NCI-H1417 (cell line): Measurements from ENCODE around the gene POU2F3.

ENCODE experiments used
- DNase-seq, 3 experiments: peaks; one replicate each; lab custom pipeline; 2025; lab: John Stamatoyannopoulos, UW

Gene POU2F3

DNA sequence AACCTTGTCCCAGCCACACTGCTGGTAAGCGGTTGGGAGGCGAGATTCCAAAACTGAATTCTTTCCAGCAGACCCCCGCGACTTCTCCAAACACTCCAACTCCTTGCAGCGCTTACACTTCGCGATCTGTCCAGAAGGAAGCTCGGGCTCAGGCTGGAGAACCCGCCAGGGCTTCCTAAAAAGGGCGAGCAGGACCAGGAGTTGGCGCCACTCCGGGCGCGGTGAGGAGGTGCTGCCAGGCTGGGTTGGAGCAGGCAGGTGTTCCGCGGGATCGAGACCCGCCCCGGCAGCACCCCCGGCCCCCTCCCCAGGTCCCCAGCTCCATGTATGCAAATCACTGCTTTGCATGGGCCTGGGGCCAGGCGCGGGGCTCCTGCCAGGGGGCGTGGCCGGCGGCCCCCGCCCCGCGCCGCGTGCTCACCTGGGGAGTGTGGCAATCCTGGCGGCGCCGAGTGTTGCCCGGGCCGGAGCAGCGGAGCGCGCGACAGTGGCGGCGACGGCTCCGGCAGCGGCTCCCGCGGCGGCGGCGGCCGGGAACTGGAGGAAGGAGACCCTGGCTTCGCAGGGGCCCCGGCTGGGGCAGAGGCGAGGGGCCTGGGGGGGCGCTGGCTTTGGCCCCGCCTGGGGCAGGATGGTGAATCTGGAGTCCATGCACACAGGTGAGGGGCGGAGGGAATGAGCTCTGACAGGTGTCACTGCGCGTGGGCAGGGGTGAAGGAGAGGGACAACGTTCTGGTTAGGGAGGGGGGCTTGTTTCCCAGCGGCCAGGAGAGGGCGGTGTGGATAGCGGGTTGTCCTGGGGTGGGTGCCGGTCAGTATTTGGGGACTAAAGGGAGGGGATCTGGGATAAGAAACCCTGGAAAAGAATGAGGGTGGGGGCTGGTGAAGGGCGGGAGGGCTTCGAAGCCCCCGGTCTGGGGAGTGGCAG lies at the start of gene POU2F3:
TSS of gene POU2F3 (plus strand) at position 428 of the 928 bp plus-strand sequence. CDS start at position 632, 204 bp downstream.
- peak; percentile 19 to 64 (median 64) for DNase-seq

DNA sequence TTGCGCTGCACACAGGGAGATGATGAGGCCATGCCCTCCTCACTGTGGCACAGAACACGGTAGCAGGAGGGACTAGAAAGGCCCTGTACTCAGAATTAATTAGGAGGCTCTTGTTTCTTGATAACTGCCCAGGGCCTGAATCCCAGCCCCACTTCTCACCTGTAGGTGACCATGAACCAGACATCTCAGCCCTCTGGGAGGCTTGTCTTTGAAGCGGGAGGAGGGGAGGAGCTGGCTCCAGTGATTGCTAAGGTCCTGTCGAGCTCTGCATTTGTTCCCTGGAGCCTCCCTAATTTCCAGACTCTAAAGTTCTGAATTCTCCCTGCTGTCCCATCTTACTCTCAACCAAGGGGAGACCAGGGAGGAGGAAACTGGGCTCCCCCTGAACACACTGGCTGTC lies 48.9 kb upstream of the POU2F3 start:
- DNase-seq = no peak

DNA sequence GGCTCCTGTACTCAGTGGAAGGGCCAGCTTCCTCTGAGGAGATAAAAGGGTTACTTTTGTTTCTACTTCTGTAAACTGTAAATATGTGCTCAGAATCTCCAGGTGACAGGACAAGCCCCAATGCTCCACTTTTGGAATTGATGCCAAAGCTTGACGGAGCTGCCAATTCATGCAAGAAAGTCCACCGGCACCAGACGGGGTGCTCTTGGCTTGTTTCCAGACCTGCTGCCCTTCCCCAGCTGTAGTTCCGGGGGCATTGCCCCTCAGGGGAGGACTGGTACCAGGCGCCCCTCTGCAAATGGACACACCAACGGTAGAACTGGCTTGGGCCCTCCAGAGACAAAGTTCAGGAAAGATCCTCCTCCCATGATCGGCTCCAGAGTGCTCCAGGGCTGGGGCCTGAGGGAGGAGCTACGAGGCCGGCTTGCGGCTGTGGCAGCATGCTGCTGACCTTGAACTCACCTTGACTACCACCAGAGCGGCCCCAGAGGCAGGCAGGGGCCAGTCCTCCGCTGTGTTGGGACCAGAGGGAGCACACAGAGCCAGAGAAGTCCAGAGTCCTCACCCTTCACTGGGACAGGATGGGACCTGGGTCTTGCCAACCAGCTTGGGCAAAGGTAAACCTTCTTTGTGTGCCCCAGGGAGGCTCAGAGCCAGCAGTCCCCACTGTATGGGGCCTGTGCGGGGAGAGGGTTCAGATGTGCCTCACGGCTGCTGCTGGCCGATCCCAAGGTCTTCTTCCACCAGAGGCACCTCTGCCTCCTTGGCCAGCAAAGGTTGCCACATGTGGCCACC lies 46.9 kb upstream of the POU2F3 start:
- no peak for DNase-seq

DNA sequence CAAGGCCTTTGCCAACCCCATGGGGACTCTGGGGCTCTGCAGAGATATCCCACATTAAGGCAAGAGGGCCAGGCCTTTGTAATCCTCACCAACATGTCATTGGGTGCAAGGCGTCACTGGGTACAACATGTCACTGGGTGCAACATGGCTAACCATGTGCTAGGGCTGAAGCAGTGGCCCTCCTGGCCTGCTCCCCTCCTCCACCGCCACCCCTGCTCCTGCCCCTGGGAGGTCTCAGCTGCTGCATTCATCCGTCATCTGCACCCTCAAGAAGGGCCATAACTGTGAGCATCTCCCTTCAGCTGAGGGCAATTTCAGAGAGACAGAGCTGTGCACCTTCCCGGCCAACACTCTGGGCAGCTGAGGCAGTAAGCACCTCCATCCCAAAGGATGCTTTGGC lies 45.8 kb upstream of the POU2F3 start:
- no peak for DNase-seq

DNA sequence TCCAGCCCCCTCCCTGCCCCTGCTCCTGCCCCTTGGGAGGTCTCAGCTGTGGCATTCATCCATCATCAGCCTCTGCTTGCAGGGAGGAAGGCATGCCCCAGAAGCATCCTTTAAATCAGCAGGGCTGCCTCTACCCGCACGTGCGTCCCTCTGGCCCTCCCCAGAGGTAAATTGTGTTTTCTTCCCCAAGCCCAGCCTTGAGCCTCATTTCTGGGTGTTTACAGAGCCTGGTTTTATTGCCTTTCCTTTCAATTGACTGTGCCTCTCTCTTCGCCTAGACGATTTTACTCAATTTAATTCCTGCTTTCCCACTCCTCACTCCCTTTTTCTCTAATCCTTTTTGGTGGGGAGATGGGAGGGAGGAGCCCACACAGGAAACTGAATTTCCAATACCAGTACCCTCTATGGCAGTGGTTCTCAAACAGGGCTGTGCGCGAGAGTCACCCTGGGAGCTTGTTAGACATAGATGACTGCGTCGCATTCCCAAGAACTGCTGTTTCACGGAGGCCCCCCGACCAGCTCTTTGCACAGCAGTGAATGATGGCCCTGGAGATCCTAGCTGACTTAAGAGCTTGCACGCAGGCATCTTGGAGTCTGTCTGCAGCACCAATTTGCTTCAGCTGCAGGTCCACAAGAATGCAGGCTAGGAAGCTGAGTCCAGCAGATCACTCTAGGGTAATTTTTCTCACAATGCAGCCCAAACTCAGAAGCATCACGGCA lies 44.2 kb upstream of the POU2F3 start:
- no peak for DNase-seq

DNA sequence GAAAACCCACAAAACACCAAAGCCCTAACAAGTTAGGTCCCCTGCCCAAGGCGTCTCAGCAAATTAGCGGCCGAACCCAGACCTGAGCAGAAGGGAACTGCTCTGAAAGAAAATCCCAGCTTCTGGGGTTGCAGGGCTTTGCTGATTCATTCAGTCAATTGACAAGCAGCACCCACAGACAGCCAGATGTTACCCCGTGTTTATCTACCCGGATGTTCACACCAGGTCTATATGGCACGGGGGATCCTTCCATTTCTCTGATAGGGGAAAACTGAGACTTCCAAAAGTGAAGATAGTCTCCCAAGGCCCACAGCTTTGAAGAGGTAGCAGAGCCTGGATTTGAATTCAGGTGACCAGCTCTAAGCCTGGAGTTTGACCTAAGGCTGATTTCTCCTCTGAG lies 43.1 kb upstream of the POU2F3 start:
- DNase-seq = no peak

DNA sequence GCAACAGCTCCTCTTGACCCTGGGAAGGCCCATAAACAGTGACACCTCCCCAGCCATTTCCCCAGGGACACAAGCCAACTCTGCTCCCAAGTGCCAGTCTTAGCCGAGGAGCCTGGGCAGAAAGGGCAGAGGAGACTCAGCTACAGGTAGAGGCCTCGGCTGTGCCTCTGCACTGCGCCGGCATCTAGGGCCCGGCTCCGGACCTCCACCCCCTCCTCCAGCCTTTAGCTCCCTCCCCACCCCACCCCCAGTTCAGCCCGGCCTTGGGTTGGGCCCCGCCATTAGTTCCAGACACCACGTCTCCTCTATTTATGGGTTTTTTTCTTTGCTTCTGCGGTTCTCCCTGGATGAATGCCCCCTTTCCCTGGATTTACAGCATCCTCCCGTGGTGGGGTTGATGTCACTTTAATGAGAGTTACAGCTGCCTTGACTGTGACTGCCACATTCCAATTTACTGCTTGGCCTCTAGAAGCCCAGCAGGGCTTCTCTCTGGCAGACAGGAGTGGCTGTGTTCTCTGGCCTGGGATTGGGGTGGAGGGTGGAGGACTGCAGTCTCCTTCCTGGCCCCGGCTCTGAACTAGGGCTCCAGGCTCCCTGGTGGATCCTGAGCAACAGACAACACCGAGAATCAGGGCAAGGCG lies 42.6 kb upstream of the POU2F3 start:
- DNase-seq = peak in 1 of 3 experiments; percentile 11

DNA sequence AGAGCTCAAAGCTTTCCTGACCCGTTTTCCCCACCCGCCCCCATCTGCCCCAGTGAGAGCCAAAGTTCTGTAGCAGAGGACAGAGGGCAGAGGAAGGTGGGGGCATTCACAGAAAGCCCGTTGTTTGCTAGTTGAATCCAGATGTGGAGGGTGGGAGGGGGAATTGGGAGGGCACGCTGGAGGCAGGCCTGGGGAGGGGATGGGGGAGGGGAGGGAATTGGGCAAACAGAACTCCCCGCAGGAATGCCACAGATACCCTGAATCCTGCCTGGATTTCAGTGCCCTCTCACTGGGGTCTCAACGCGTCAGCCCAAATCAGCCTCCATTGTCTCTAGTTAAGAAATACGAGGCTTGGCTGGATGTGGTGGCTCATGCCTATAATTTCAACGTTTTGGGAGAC lies 42.0 kb upstream of the POU2F3 start:
- DNase-seq = no peak

DNA sequence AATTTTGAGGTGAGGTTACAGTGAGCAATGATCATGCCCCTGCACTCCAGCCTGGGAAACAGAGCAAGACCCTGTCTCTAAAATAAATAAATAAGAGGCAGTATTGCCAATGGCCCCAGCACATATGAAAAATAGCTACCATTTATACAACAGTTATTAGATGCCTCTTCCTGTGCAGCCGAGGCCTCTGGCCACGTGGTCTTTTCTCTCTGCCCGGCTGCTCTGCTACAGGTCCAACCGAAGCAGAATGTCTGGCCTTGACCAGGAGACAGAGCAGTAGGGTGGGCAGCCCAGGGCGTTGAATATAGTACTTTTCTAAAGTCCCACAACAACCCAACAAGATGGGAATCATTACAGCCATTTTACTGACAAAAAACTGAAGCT lies 41.5 kb upstream of the POU2F3 start:
- DNase-seq = no peak

DNA sequence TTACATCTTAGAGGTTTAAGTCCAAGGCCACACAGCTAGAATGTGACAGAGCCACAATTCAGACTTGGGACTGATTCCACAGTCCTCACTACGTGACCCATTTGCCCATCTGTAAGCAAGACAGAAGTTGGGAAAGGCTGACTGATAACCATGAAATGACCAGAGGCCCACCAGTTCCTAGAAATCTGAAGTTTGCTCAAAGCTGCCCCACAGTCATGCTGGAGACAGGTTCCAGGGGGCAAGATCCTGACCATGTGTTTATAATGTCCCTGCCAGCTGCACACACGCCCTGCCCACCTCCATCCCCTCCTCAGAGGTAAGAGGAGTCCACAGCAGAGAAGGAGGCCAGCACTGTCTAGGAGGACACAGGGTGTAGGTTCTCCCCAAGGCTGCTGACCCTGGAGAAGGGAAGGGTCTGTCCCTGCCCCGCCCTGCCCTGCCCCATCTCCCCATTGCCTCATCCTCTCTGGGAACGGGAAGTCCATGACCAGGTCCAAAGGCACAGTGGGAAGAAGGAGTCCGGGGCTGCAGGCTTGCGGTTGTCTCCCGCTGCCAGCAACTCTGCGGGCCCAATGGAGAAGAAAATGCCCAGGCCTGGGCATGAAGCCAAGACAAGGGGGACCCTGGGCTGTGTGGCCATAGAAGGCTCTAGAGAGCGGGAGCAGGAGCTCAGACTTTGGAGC lies 41.0 kb upstream of the POU2F3 start:
- no peak for DNase-seq

DNA sequence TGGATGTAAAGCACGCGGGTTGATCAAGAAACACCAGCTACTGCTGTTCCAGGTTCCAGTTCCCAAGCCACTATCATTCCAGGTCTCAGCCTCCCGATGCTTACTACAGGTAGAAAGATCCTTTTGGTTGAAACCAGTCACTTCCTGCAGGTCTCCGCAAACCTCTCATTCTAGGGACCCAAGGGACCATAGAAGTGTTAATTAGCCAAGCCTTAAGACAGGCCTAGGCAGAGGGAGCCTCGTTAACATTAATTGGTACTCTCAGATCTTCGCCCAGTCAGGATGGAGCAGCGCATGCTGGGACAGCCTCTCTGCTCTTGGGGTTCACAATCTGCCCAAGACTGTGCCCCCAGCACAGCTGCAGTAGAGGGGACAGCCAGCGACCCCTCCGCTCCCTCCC lies 40.3 kb upstream of the POU2F3 start:
- DNase-seq = no peak

DNA sequence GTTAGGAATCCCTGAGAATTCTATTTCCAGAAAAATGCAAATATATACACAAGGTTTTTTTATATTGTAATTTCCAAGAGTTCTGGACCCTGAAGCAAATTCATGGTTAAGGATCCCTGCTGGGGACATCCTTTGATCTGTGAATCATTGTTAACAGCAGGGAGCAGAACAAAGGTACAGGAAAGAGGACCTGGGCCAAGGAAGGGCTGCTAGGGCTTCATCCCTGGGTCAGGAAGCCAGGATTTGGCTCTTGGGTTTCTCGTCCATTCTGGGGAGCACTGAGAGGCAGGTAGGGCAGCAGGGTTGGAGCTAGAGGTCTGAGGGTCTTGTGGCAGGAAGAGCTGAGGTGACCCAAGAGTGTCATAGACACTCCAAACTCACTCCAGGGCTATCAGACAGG lies 39.3 kb upstream of the POU2F3 start:
- DNase-seq = no peak

DNA sequence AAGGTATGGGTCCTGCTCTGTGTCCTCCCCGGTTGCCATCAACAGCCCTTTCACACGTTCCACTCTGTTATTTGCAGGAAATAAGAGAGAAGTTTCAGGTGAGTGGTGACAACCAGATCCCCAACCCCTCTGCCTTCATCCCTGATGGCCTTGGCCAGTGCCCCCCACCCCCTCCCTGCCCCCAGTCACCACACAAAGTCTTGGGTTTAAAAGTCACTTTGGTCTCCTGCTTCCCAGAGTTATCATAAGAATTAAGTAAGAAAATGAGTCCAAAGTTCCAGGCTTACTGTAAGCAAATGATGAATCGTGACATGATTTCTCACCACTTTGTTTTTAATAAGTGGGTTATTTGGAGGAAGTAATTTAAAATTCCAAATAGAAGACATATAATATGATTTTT lies 38.3 kb upstream of the POU2F3 start:
- no peak for DNase-seq

DNA sequence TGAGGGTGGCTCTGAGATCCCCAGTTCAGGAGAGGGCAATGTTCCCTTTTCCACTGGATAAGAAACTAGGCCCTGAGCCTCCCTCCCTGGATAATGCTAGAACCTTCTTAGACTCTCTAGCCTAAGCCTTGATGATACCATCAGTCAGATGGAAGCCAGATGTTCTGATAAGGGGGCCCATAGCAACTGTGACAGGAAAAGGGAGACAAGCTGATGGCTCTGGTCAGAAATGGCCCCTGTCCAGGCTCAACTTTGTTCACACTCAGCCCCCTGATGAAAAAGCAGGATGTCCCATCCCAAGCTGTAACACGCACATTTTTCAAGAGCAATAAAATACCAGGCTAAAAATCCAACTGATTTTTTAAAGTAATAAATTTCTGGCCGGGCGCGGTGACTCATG lies 36.3 kb upstream of the POU2F3 start:
- no peak for DNase-seq

DNA sequence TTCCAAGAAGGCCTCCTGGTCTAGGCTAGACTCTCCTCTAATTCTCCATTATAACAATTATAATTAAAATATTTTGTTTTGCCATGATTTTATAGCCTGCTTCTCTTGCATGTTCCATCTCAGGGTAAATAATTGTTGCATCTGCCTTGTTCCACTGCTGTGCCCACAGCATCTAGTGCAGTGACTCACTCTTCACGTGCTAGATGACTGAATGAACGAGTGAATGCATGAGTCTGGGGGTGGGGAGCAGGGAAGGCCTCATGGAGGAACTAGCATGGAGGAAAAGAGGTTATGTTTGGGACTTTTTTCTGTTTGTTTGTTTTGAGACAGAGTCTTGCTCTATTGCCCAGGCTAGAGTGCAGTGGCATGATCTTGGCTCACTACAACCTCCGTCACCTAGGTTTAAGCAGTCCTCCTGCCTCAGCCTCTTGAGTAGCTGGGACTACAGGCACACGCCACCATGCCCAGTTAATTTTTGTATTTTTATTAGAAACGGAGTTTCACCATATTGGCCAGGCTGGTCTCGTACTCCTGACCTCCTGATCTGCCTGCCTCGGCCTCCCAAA lies 34.3 kb upstream of the POU2F3 start:
- DNase-seq = no peak

DNA sequence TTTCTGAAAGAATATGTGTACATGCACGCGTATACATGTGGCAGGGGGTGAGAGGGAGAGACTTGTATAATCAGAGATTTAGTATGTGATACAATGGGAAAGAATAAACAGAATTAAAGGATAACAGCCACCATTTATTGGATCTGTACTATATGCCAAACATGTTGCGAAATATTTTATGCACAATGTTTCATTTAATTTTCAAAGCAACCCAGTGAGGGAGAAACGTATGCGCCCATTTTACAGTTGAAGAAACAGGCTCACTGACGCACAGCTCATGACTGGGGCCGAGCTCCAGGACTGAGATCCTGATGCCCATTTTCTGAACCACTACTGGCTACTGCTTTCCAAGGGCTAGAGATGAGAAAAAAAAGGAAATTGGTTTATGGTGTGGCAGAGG lies 32.4 kb upstream of the POU2F3 start:
- DNase-seq = no peak

DNA sequence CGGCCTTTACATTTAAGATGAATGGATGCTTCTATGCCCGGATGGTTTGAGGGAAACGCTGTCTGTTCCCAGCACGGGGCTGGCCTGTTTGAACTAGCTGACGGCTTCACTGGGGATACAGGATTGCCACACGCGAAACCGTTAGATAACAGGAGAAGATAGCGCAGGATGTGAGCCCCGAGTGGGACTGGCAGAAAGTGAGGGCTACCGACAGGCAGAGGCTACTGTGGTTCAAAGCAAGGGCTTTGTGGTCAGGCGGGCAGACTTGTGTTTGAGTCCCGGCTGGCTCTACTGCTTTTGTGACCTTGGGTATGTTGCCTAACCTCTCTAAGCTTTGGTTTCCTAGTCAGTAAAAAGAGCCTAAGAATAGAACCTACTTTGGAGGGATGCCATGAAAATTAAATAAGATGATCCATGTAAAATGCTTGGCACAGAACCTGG lies 31.9 kb upstream of the POU2F3 start:
- DNase-seq = no peak

DNA sequence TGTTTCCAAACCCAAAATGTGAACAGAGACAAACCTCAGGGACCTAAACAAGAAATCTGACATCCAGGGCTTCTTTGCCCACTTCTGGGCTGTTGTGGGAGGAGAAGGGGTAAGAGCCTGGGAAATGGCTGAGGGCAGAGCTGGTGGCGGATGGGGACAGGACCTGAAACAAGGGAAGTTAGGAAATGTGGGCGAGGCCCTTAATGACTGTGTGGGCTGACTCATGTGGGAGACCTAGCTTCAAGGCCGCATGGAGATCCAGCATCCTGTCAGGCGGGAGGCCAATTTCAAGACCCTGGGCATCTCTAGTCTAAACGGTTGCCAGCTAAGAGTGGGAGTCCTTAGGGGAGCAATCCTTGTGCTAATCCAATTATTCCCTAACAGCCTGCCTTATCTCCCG lies 31.2 kb upstream of the POU2F3 start:
- DNase-seq = no peak

DNA sequence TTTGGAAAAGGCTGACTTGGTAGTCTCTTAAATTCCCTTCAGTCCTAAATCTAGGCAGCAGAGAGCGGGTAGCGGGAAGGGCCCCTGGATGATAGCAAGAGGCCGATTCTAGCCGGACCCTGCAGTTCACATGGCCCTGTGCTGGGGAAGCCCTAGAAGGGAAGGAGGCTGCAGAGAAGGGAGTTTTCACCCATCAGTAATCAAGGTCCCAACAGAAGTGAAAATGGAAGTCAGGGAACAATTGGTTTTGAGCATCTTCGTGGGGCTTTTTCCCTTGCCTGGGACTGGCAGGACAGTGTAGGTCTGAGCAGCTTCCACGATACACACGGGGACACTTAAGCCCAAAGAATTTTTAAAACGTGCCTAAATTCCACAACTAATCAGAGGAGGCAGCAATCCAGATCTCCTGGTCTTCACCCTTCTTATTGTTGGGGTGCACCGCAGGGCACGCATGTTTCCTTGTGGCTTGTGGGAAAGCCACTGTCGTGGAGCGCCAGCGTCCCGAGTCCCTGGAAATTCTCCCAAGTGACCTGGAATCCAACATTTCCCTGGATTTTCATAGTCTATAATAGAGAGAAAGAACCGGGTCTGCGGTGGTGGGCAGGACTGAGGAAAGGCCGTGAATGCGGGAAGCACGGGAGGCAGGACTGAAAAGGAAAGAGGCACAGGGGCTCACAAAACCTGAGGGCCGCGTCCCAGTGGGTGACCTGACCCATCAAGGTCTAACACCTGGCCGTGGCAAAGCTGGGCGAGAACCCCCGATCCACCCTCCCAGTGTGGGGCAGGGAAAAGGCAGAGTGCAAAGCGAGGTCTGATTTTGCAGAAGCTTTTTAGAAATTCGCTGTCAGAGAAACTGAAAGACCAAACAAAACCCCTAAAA lies 30.0 kb upstream of the POU2F3 start:
- DNase-seq = no peak
